ENCODE results near the gene FCSK. TPM values are rescaled to one million over a fixed set of nuclear protein-coding genes. Genes with fewer than 3 reads are reported as not detected.
"Not testable (repeated sequence)": the region's sequence is repeated elsewhere in the genome, so short reads cannot be mapped to it uniquely, and the experiment has no call there.

Gene FCSK
- polyA plus RNA-seq, 1 donor from 2014 or later = 10.7 TPM

GRCh38 chr16:70444249-70445063 lies 9.9 kb upstream of the FCSK start:
- no peak for TF ChIP-seq POLR2AphosphoS5 (IDR thresholded peaks at IDR 0.05)
- TF ChIP-seq TAF1 (IDR thresholded peaks at IDR 0.05; ENCODE audit: low read depth) = no peak
- TF ChIP-seq EZH2 (IDR thresholded peaks at IDR 0.05; ENCODE audit: borderline replicate concordance, insufficient read depth, low read length, poor library complexity, severe bottlenecking) = no peak
- Histone ChIP-seq H3F3A (ENCODE audit: insufficient read depth, low read length, poor library complexity, severe bottlenecking) (no peaks in the 10 kb centered on the region), H3K9me2 (ENCODE audit: insufficient read depth, low read length) (no peaks in the 10 kb centered on the region), H3K36me3 (ENCODE audit: insufficient read depth, low read length) (no peaks in the 10 kb centered on the region), H3K4me2 (ENCODE audit: low read length) (no peak overlapping the region), H3K9me3 (ENCODE audit: low read length) (no peaks in the 10 kb centered on the region), H3K27ac (ENCODE audit: low read length) (no peak overlapping the region), H2AFZ (ENCODE audit: low read depth, low read length) (no peak overlapping the region), H3K4me3 (ENCODE audit: low read length) (no peak overlapping the region), H3K79me2 (replicated peaks; ENCODE audit: insufficient read depth, low read length) (no peaks in the 10 kb centered on the region), H3K9ac (ENCODE audit: low read length) (no peak overlapping the region), H4K20me1 (ENCODE audit: insufficient read depth) (no peaks in the 10 kb centered on the region), H3K27me3 (ENCODE audit: insufficient read depth, low read depth, low read length) (no peaks in the 10 kb centered on the region)

- Histone ChIP-seq H3K9me3 (ENCODE audit: low read length) (no peaks in the 10 kb centered on the region), H4K20me1 (ENCODE audit: insufficient read depth) (no peaks in the 10 kb centered on the region)
- TF ChIP-seq EZH2 (IDR thresholded peaks at IDR 0.05; ENCODE audit: borderline replicate concordance, insufficient read depth, low read length, poor library complexity, severe bottlenecking) = no peak
- TF ChIP-seq EP300 (conservative IDR thresholded peaks at IDR 0.05; ENCODE audit: poor library complexity, severe bottlenecking) = no peak
- no peak for TF ChIP-seq POLR2AphosphoS5 (IDR thresholded peaks at IDR 0.05)
- no peak for TF ChIP-seq SMC3 (conservative IDR thresholded peaks at IDR 0.05; ENCODE audit: poor library complexity)
- no peak for TF ChIP-seq REST (IDR thresholded peaks at IDR 0.05; ENCODE audit: borderline replicate concordance)
- TF ChIP-seq CTCF (IDR thresholded peaks at IDR 0.05; ENCODE audit: poor library complexity, severe bottlenecking) = no peak
- no peak for TF ChIP-seq MXI1 (conservative IDR thresholded peaks at IDR 0.05; ENCODE audit: poor library complexity, severe bottlenecking)
- no peak for TF ChIP-seq RAD21 (conservative IDR thresholded peaks at IDR 0.05)
- no peak for TF ChIP-seq TAF1 (IDR thresholded peaks at IDR 0.05; ENCODE audit: low read depth)
Measured at GRCh38 chr16:70448075-70448474, 6.3 kb upstream of the FCSK start.

GRCh38 chr16:70450142-70451003 lies 4.0 kb upstream of the FCSK start:
- H3K9me3 ChIP-seq (ENCODE audit: low read length); H2AFZ ChIP-seq (ENCODE audit: low read depth, low read length); H3K9me2 ChIP-seq (ENCODE audit: insufficient read depth, low read length); H4K20me1 ChIP-seq (ENCODE audit: insufficient read depth); H3K79me2 ChIP-seq (replicated peaks; ENCODE audit: insufficient read depth, low read length); H3K4me2 ChIP-seq (ENCODE audit: low read length); H3K36me3 ChIP-seq (ENCODE audit: insufficient read depth, low read length); H3F3A ChIP-seq (ENCODE audit: insufficient read depth, low read length, poor library complexity, severe bottlenecking); H3K4me3 ChIP-seq (ENCODE audit: low read length); H3K9ac ChIP-seq (ENCODE audit: low read length); H3K27ac ChIP-seq (ENCODE audit: low read length); H3K27me3 ChIP-seq (ENCODE audit: insufficient read depth, low read depth, low read length): not testable (repeated sequence)

More at GRCh38 chr16:70448075-70448474, 6.3 kb upstream of the FCSK start:
- Histone ChIP-seq H3K79me2 (replicated peaks; ENCODE audit: insufficient read depth, low read length) (no peaks in the 10 kb centered on the region), H3K4me2 (ENCODE audit: low read length) (no peak overlapping the region), H3K27me3 (ENCODE audit: insufficient read depth, low read depth, low read length) (no peaks in the 10 kb centered on the region), H3K9ac (ENCODE audit: low read length) (no peak overlapping the region), H3F3A (ENCODE audit: insufficient read depth, low read length, poor library complexity, severe bottlenecking) (no peaks in the 10 kb centered on the region), H3K36me3 (ENCODE audit: insufficient read depth, low read length) (no peaks in the 10 kb centered on the region), H3K9me2 (ENCODE audit: insufficient read depth, low read length) (no peaks in the 10 kb centered on the region), H2AFZ (ENCODE audit: low read depth, low read length) (no peak overlapping the region), H3K4me3 (ENCODE audit: low read length) (no peak overlapping the region), H3K27ac (ENCODE audit: low read length) (no peak overlapping the region)

GRCh38 chr16:70451004-70451340 lies 3.4 kb upstream of the FCSK start:
- not testable (repeated sequence) for H2AFZ ChIP-seq (ENCODE audit: low read depth, low read length); H3K27ac ChIP-seq (ENCODE audit: low read length); H3K9me3 ChIP-seq (ENCODE audit: low read length); H3K9me2 ChIP-seq (ENCODE audit: insufficient read depth, low read length); H3K27me3 ChIP-seq (ENCODE audit: insufficient read depth, low read depth, low read length); H4K20me1 ChIP-seq (ENCODE audit: insufficient read depth); H3K4me2 ChIP-seq (ENCODE audit: low read length); H3K9ac ChIP-seq (ENCODE audit: low read length); H3K36me3 ChIP-seq (ENCODE audit: insufficient read depth, low read length); H3F3A ChIP-seq (ENCODE audit: insufficient read depth, low read length, poor library complexity, severe bottlenecking); H3K4me3 ChIP-seq (ENCODE audit: low read length); H3K79me2 ChIP-seq (replicated peaks; ENCODE audit: insufficient read depth, low read length)
